HG03108 (cell line): Measurements from ENCODE around the gene PPP1R14C.

ENCODE experiments used
- ATAC-seq: cut with Tn5 transposase; IDR thresholded peaks from one replicate; pipeline ENCODE4 v1.9.1; 2021; ENCODE audit warnings: moderate library complexity; ENCODE audit not compliant: unreplicated experiment

Gene PPP1R14C

DNA sequence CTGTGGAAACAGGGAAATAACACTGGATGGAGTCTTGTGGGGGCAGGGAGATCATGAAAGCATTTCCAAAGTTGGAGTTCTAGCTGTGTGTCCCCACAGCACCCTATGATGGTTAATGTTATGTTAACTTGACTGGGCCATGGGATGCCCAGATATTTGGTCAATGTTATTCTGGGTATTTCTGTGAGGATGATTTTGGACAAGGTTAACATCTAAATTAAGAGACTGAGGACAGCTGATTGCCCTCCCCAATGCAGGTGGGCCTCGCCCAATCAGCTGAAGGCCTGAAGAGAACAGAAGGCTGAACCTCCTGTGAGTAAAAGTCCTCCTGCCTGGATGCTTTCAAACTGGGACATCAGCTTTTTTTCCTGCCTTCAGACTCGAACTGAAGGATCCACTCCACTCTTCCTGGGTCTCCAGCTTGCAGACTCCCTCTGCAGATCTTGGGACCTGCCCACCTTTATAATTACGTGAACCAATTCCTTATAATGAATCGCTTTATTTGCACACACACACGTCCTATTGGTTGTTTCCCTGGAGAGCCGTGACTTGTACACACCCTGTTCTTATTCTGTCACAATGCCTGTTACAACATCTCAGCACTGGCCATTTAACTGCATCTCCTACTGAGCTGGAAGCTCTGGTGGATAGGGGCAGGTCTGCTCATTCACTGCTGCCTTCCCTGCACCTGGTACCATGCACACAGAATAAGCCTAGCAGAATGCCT, 126.4 kb downstream of the PPP1R14C start:
- no peak for ATAC-seq

DNA sequence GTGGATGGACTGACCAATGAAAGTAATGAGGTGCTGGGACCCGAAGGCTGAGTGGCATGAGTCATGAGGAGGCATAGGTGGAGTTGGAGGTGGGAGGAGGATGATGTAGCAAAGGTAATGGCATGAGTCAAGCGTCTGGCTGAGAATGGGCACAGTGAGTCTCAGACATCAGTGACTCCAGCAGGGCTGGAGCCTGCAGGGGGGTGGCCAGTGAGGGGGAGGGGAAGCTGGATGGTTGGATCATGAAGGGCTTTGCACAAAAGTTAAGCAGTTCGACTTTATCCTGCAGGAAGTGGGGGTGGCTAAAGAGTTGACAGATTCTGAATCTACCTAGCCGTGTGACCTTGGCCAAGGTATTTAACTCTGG, 127.0 kb downstream of the PPP1R14C start:
- no peak for ATAC-seq

DNA sequence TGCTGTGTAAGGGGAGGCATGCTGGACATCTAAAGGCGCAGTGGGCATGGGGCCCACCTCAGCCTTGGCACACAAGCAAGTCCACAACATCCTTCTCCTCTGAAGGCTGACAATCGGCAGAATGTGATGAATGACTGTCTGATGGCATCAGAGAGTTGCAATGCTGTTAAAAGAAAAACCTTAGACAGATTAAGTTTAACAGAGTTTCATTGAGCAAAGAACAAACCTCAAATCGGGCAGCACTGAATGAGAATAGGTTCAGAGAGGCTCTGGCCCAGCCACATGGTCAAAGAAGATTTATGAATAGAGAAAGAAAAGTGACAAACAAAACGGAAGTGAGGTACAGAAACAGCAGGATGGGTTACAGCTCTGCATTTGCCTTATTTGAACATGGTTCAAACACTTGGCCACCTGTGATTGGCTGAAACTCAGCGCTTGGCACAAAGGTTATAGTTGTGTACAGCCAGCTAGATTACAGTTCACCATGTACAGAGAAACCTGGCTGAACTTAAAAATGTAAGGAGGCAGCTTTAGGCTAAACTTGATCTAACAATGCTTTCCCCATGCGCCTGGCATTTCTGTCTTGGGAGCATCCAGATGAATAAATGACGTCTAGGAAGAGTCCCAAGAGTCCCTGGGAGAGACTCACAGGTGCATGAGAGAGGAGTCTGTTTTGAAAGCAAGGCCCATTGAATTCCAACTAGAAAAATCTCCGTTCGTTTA, 127.6 kb downstream of the PPP1R14C start:
- no peak for ATAC-seq

DNA sequence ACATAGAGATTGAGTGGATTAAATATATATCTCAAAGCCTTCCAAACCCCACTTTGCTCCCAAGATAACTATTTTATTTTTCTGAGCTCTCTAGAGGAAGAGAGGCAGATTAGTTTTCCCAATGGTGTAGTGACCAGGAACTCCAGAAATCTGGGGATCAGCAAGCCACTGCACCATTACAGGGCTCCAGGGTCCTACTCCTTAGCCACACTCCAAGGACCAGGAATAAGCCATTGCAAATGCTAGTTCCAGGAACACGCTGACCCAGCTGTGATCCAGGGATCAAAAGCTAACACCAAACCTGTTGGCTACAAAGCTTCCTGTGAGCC, 128.3 kb downstream of the PPP1R14C start:
- ATAC-seq, result no peak

DNA sequence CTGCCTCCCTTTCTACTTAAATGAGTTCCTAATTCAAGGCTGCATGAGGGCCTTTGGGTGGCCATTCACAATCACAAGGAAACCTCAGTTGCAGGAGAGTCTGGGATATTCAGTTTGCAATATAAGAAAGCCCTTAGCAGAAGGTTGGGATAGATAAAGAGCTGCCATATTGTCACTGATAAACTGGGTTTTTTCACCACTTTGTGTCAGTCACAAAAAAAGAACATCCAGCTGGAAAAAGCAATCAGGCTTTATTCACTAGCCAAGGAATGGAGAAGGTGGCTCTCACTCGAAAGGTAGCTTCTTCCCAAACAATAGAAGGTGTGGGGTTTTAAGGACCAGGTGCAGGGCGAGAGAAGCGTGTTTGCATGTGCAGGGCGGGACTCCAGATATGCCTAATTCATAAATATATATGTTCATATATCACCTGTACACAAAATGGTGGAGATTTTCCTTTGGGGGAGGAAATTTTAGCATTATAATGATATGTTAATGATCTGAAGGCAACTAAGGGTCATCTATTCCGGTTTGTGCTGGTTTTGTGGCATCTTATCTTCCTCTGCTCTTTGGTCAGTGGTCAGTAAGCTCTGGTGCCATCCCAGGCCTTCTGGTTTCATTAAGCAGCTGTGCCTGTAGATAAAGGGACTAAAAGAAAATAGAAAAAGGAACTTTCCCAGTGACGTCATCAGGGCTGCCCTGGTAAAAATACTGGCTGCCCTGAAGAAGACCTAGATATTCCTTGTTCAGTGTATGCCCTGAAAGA, 128.8 kb downstream of the PPP1R14C start:
- no peak for ATAC-seq

DNA sequence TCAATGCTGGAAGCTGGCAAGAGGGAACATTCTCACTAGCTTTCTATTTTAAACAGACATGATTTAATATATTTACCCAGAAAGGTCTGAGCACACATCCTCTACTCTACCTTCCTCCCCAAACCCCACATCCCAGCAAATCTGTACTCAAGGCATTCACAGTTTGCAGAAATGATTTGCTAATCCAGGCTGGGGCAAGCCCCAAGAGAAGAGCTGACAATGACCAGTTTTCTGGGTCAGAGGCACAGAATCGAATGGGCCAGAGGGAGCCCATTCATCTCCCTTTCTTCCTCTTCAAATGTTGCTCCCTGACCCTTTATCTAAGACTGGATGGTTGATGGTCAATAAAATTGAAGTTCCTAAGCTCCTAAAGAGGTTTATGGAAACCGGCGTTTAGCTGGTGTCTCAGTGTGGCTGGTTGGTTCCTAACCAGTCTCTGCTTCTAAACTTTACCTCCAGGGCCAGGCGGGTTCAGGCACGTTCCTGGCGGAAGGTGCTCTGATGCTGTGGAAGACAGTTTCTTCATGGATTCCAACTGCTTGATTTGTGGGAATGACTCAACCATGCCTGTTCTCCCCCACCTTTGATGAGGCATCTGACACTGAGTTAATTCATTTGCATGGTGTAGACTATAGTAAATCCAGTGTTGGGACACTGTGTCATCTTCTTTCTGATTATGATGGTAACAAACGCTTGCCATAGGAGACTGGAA, 129.6 kb downstream of the PPP1R14C start:
- no peak for ATAC-seq

DNA sequence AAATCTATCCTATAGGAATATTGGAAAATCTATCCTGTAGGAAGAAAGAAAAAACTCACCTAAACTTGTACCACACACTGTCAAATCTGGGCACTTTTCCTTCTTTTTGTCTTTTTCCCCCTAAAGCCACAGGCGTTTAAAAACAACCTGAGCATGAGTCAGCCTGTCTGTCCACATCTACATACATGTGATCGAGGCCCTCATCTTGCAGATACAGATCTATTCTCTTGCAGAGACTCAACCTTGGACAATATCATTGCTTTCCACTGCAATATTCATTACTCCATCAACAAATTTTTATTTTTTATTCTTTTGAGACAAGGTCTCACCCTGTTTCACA, 130.1 kb downstream of the PPP1R14C start:
- no peak for ATAC-seq

DNA sequence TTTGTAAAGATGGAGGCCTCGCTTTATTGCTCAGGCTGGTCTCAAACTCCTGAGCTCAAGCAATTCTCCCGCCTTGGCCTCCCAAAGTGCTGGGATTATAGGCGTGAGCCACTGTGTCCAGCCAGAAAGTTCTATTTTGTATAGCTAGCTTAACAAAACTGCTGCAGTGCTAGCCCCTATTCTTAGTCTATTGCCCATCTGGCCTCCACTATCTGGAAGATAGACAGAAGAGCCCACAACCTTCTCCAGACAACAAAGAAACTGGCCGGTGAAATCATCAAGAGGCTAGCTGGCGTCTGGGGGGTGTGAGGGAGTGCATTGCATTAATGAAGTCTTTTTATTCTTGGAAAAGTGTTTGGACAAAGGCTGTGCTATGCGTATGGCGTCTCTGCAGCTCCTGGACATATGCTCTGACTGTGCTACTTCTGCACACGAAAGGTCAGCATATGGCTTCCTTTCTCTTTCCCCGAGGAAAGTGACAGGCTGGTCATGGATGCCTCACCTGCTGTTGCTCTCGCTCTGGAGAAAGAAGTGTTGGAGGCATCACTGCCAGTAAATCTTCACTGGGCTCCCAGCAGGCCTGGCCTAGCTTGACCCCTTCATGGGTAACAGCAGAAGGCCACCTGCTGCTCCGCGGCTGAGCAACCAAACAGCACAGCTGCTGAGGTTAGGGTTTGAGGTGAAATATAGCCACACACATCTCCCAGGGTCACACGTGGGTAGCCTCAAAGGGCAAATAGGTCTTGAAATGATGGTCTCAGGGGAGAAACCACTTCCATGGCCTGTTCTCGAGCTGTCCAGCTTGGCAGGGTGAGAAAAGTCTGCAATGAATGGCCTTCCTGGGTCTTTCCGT, 130.8 kb downstream of the PPP1R14C start:
- ATAC-seq, result no peak

DNA sequence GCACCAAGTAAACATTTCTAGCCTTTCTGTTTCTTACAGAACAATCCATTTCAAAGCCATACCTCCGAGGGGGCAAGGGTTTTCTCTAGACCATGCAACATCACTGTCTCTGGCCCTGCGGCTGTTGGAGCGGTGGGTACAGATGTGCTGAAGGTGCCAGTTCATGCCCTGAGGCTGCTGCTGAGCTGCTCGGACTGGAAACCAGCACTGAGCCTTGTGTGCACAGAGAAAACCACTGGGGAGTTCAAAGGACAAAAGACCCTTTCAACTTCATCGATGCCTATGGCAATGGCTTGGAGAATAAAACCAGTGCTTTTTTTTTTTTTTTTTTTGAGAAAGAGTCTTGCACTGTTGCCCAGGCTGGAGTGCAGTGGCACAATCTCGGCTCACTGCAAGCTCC, 132.6 kb downstream of the PPP1R14C start:
- ATAC-seq, result no peak

DNA sequence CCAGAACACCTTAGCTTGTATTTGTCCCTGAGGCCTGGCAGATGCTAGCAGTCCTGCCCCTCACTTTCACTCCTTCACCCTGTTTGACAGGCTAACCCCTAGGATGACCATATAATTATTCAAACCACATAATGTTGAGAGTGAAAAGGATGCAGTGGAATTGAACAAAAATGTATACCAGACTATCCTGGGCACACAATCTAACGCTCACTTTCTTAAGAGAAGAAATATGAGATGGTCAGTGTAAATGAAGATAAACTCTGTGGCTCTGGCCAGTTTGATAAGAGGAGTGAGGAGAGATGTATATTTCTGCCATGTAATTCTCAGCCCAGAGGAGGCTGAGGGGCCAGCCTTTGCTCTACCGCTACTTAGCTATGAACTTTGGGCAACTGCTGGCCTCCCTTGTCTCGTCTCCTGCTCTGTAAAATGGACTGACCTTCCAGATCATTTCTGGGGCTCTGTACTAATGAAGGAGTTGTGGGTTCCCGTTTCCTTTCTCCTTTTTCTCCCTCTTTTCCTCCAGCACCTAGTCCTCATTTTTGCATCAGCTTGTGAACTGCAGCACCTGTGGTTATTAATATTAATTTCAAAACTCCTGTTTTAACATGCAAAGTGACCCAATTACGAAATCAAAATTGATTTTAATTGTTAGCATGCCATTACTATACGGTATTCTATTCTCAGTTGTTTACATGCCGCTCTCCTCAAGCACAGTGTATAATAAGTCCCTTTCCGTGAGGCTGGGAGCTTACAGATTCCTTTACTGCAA, 133.5 kb downstream of the PPP1R14C start:
- ATAC-seq, result no peak

DNA sequence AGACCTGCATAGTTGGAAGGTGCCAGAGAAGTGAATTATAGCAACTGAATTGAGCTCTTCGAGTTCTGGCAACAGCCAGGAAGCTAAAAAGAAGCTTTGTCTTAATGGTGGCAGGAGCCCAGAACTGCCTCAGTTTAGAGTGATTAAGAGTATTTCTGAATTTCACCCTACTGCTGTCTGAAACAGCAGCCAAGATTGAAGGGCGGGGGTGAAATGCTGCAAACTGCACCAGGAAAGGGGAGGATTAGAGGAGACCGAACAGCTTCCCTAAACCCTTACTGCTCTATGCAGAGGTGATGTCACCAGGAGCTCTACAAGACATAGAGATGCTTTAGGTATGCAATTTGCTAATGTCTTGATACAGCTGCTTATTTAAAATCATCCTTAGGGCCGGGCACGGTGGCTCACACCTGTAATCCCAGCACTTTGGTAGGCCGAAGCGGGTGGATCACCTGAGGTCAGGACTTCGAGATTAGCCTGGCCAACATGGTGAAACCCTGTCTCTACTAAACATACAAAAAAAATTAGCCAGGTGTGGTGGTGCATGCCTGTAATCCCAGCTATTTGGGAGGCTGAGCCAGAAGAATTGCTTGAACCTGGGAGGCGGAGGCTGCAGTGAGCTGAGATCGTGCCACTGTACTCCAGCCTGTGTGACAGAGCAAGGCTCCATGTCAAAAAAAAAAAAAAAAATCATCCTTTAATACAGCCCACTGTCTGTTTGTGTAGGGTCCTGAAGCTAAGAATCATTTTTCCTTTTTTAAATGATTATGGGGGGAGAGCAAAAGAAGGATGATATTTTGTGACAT, 134.3 kb downstream of the PPP1R14C start:
- no peak for ATAC-seq

DNA sequence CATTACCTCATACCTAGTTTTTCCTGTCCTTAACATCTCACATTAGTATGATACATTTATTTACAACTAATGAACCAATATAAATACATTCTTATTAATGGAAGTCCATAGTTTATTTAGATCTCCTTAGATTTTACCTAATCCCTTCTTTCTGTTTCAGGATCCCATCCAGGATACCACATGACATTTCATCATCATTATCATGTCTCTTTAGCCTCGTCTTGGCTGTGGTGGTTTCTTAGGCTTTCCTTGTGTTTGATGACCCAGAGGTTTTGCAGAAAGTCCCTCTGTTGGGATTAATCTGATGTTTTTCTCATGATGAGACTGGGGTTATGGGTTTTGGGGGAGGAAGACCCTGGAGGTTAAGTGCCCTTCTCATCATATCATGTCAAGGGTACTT, 136.7 kb downstream of the PPP1R14C start:
- ATAC-seq, result no peak

DNA sequence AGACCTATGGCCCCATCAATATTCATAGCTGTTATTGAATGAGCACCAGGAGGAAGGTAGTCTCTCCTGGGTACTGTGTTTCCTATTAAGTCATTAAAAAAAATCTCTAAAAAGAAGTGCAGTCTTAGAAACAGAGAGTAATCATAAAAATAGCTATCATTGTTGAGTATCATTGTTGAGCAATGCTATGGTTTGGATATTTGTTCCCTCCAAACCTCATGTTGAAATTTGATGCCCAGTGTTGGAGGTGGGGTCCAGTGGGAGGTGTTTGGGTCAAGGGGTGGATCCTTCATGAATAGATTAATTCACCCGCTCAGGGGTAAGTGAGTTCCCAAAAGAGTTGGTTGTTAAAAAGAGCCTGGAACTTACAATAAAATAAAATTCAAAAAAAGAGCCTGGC, 137.9 kb downstream of the PPP1R14C start:
- no peak for ATAC-seq

DNA sequence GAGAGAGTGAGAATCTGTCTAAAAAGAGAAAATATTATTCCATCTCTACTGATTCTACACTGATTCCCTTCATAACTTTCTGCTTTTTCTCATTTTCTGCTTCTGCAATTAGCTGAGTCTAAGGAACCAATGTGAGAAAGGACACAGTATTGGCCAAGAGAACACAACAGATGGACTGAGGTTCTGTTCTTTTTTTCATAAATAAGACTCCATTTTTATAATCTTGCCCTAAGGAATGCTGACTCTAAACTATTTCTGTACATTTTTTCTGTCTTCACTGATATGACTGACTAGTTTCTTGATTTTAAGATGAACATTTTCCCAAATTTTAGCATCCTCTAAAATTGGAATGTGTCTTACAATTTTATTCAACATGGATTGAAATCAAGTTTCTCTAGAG, 138.9 kb downstream of the PPP1R14C start:
- ATAC-seq, result no peak

DNA sequence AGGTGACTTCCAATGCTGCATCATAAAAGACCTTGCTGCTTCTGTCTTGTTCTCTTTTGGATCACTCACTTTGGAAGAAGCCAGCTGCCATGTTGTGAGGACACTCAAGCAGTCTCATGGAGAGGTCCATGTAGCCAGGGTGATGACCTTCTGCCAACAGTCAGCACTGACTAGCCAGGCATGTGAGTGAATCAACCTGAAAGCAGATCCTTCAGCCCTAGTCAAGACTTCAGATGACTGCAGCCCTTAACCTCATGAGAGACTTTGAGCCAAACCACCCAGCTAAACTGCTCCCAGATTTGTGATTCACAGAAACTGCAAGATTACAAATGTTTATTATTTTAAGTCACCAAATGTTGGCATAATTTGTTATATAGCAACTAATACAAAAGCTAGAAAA, 140.0 kb downstream of the PPP1R14C start:
- ATAC-seq, result no peak

DNA sequence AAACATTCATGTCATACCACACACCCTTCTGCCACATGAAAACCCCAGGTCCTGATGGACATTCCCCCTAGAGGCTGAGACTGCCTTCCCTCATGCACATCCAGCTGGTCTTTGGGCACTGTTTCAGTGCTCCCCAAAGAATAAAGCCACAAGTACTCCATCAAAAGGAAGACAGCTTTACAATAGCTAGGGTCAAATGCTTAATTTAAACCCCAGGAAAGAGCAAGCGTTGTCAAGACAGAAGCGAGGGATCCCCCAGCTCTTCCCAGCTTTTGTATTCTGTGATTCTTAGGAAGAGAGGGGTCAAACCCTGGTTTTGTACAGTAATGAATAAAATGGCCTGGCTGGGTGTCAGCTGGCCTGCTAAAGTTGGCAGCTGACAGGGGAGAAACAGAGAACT, 143.6 kb downstream of the PPP1R14C start:
- no peak for ATAC-seq

DNA sequence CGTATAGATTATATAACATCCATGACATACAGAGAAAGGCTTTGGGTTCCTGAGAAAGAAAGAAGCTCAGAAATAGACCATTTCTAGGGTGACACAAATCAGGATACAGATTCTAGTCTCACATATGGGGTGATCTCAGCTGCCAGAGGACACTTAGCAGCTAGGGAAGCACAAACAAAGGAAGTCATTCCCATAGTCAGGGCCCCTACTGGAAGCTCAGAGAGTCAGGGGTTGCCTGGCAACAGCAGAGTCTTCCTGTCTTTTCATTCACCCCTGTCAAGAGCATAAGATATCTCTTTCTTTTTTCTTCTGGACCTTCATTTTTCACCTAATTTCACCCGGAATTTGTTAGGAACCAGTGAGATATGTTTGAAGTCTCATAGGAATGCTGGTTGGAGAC, 144.1 kb downstream of the PPP1R14C start:
- ATAC-seq, result no peak

DNA sequence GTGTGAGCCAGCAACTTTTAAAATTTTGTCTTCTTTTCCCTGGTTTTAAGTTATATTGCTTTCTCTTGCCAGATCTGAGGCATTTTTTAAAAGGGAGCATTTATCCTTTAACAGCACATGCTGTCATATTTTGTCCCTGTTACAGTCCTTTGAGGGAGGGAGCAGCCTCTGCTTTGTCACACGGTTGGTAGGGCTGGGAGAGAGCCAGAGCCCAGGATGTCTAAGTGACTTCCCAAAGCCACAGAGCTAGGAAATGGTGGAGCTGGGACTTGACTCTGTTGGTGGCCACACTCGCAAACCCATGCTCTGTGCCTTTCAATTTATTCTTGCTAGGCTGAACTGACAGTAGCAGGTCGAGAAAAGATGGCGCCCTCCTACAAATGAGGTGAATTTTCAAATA, 145.6 kb downstream of the PPP1R14C start:
- no peak for ATAC-seq

DNA sequence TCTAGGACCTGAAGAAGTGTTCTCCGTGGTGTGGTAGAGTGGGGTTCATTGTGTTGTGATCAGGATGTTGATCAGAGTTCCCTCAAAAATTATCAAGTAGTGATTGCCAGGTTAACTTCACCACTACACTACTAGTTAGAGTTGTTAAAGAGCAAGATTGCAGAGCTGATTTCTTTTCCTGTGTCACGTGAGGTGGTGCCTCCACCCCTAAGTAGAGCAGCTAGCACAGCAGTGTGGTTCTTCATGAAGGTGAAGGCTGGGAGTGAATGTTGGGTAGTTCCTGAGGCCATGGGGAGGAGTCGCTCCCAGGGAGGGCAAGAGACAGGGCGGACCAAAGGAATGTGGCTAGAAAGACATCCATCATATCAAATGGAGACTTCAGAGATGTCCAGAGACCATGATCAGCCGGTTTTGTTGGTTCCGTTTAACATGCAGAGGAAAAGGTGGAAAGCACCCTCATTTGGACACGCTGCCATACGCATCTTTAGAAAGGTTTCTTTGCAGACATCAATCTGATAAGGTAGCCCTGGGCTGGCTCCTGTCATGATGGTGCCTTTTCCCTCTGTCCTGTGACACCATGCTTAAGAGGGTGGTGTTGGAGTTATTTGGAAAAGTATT, 146.7 kb downstream of the PPP1R14C start:
- no peak for ATAC-seq
